Measurements from ENCODE around the gene ALKBH8. TPM values are rescaled to one million over a fixed set of nuclear protein-coding genes. Genes with fewer than 3 reads are reported as not detected.
"Not testable (repeated sequence)": the region's sequence is repeated elsewhere in the genome, so short reads cannot be mapped to it uniquely, and the experiment has no call there.

ALKBH8 gene
- total RNA-seq, 2 experiments from 2014 or later, result 12.2 to 16.8 TPM

DNA sequence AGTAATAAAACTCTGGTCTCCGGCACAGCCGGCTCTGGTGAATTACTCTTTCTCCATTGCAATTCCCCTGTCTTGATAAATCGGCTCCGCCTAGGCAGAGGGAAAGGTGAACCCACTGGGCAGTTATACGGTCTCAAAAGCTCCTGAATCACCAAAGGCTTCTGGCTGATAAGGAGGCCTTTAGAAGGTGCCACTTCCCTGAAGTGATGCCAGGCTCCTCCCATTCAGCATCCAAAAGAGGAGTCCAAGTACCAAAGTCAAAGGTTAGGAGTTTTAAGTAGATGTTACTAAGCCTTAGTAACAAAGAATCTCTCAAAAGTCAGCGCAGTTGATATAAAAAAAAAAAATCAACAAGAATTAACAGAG lies 11.8 kb upstream of the ALKBH8 start:
- H2AFZ ChIP-seq (ENCODE audit: low read length), result no peak overlapping the region
- no peaks in the 10 kb centered on the region for H3K9me3 ChIP-seq (ENCODE audit: low read length)
- no TSS peak for BruUV-seq (replicated peaks)
- POLR2A ChIA-PET, result interaction anchor here (1.0 kb wide), 1 partner anchor 112 kb away, joined by 3 read pairs; no protein-coding TSS in a partner anchor
- H3K9me2 ChIP-seq (ENCODE audit: insufficient read depth, low read length), result no peaks in the 10 kb centered on the region
- DNase-seq (ENCODE audit: low spot score), result no peak
- no peaks in the 10 kb centered on the region for H4K20me1 ChIP-seq (ENCODE audit: insufficient read depth, low read length)
- H3K36me3 ChIP-seq (ENCODE audit: insufficient read depth, low read length), result no peaks in the 10 kb centered on the region
- H3K4me1 ChIP-seq (ENCODE audit: insufficient read depth, low read length, poor library complexity, severe bottlenecking), result no peaks in the 10 kb centered on the region
- CTCF ChIA-PET (ENCODE audit: unreplicated experiment), result no interaction called here
- no peaks in the 10 kb centered on the region for H3K79me2 ChIP-seq (ENCODE audit: insufficient read depth, low read depth, low read length)
- intact Hi-C loops (cut with micrococcal nuclease; ENCODE audit: unreplicated experiment), result no loop called here
- no peak overlapping the region for H3K4me2 ChIP-seq (ENCODE audit: low read length)
- TF ChIP-seq EZH2phosphoT487 (IDR thresholded peaks at IDR 0.05; ENCODE audit: borderline replicate concordance, low read depth, low read length), result no peak
- TF ChIP-seq, protein P1, sequence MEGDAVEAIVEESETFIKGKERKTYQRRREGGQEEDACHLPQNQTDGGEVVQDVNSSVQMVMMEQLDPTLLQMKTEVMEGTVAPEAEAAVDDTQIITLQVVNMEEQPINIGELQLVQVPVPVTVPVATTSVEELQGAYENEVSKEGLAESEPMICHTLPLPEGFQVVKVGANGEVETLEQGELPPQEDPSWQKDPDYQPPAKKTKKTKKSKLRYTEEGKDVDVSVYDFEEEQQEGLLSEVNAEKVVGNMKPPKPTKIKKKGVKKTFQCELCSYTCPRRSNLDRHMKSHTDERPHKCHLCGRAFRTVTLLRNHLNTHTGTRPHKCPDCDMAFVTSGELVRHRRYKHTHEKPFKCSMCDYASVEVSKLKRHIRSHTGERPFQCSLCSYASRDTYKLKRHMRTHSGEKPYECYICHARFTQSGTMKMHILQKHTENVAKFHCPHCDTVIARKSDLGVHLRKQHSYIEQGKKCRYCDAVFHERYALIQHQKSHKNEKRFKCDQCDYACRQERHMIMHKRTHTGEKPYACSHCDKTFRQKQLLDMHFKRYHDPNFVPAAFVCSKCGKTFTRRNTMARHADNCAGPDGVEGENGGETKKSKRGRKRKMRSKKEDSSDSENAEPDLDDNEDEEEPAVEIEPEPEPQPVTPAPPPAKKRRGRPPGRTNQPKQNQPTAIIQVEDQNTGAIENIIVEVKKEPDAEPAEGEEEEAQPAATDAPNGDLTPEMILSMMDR (conservative IDR thresholded peaks at IDR 0.05; ENCODE audit: low read length), result no peak
- no peak overlapping the region for H3K4me3 ChIP-seq (ENCODE audit: low read depth, low read length, poor library complexity, severe bottlenecking)
- H3K27ac ChIP-seq (ENCODE audit: low read depth, low read length, poor library complexity, severe bottlenecking), result no peak overlapping the region

GRCh38 chr11:107576497-107577345 lies 11.2 kb upstream of the ALKBH8 start:
- CTCF ChIA-PET (ENCODE audit: unreplicated experiment); H3K9me2 ChIP-seq (ENCODE audit: insufficient read depth, low read length); H3K36me3 ChIP-seq (ENCODE audit: insufficient read depth, low read length); H3K27ac ChIP-seq (ENCODE audit: low read depth, low read length, poor library complexity, severe bottlenecking); H3K4me2 ChIP-seq (ENCODE audit: low read length); H3K9me3 ChIP-seq (ENCODE audit: low read length); intact Hi-C loops (cut with micrococcal nuclease; ENCODE audit: unreplicated experiment); H3K79me2 ChIP-seq (ENCODE audit: insufficient read depth, low read depth, low read length); H3K4me3 ChIP-seq (ENCODE audit: low read depth, low read length, poor library complexity, severe bottlenecking); BruUV-seq (replicated peaks); H4K20me1 ChIP-seq (ENCODE audit: insufficient read depth, low read length); H3K4me1 ChIP-seq (ENCODE audit: insufficient read depth, low read length, poor library complexity, severe bottlenecking): not testable (repeated sequence)
- peak; percentile 63 for DNase-seq (ENCODE audit: low spot score)
- TF ChIP-seq, protein P1 (conservative IDR thresholded peaks at IDR 0.05; ENCODE audit: low read length), result peak; percentile 90
- POLR2A ChIA-PET, result interaction anchor here (0.7 to 1.0 kb wide), 3 partner anchors 14 to 169 kb away, joined by 3 to 9 read pairs (median 3); no protein-coding TSS in a partner anchor
- H2AFZ ChIP-seq (ENCODE audit: low read length), result peak overlapping the region; percentile 5; the same call in 1 of the 2 replicates

GRCh38 chr11:107573438-107573837 lies 7.9 kb upstream of the ALKBH8 start:
- Histone ChIP-seq H3K4me2 (ENCODE audit: low read length) (no peak overlapping the region), H4K20me1 (ENCODE audit: insufficient read depth, low read length) (no peaks in the 10 kb centered on the region), H2AFZ (ENCODE audit: low read length) (no peak overlapping the region), H3K9me3 (ENCODE audit: low read length) (no peaks in the 10 kb centered on the region), H3K79me2 (ENCODE audit: insufficient read depth, low read depth, low read length) (no peaks in the 10 kb centered on the region), H3K4me1 (ENCODE audit: insufficient read depth, low read length, poor library complexity, severe bottlenecking) (peaks cover 3% of the 10 kb centered on the region), H3K4me3 (ENCODE audit: low read depth, low read length, poor library complexity, severe bottlenecking) (no peak overlapping the region), H3K36me3 (ENCODE audit: insufficient read depth, low read length) (no peaks in the 10 kb centered on the region), H3K9me2 (ENCODE audit: insufficient read depth, low read length) (no peaks in the 10 kb centered on the region), H3K27ac (ENCODE audit: low read depth, low read length, poor library complexity, severe bottlenecking) (no peak overlapping the region)
- CTCF ChIA-PET (ENCODE audit: unreplicated experiment), result no interaction called here
- DNase-seq (ENCODE audit: low spot score), result no peak
- intact Hi-C loops (cut with micrococcal nuclease; ENCODE audit: unreplicated experiment), result no loop called here
- POLR2A ChIA-PET, result interaction anchor here (0.7 to 2.9 kb wide), 2 partner anchors 7 to 9 kb away, joined by 4 to 14 read pairs; partner anchors contain the start of gene ALKBH8
- BruUV-seq (replicated peaks), result no TSS peak
- no peak for TF ChIP-seq EZH2phosphoT487 (IDR thresholded peaks at IDR 0.05; ENCODE audit: borderline replicate concordance, low read depth, low read length)
- TF ChIP-seq, protein P1 (conservative IDR thresholded peaks at IDR 0.05; ENCODE audit: low read length), result no peak

Measured in OCI-LY7 (cell line).